IgD-negative memory B cell (primary cell): ENCODE data around the gene GLYR1. TPM values are rescaled to one million over a fixed set of nuclear protein-coding genes. Genes with fewer than 3 reads are reported as not detected.

Source experiments
- H3K27ac Mint-ChIP-seq, 3 donors: one replicate each; pipeline ENCODE4 v1.8.0; 2020 to 2022; ENCODE audit warnings: mild to moderate bottlenecking in 3 of 3, mixed read lengths in 3 of 3, moderate library complexity in 1 of 3
- H3K27me3 Mint-ChIP-seq: one replicate; pipeline ENCODE4 v1.8.0; 2021; ENCODE audit warnings: mixed read lengths
- H3K36me3 Mint-ChIP-seq: one replicate; pipeline ENCODE4 v1.8.0; 2020; ENCODE audit warnings: mild to moderate bottlenecking, mixed read lengths
- H3K4me1 Mint-ChIP-seq, 3 donors: one replicate each; pipeline ENCODE4 v1.8.0; 2020 to 2022; ENCODE audit warnings: mixed read lengths in 3 of 3, mild to moderate bottlenecking in 1 of 3
- H3K4me3 Mint-ChIP-seq, 4 donors: one replicate each; pipeline ENCODE4 v1.8.0; 2020 to 2022; ENCODE audit warnings: mild to moderate bottlenecking in 4 of 4, mixed read lengths in 4 of 4, moderate library complexity in 3 of 4
- H3K9me3 Mint-ChIP-seq, 3 donors: one replicate each; pipeline ENCODE4 v1.8.0; 2020 to 2021; ENCODE audit warnings: mixed read lengths in 3 of 3, mild to moderate bottlenecking in 1 of 3
- polyA plus RNA-seq: library from polyadenylated mRNA; unstranded; fragments of 300-500 nt; fragmentation: Illumina TruSeq; gene quantifications from one replicate; pipeline ENCODE4 v1.2.3, GENCODE V29; 2021

GLYR1 gene
- polyA plus RNA-seq, 1 donor from 2014 or later, result 44.2 TPM

- H3K4me3 Mint-ChIP-seq, result peak overlapping the region in 1 of 4 donors; percentile 78
- H3K27me3 Mint-ChIP-seq, result no peaks in the 10 kb centered on the region
- H3K36me3 Mint-ChIP-seq, result peaks cover 9% of the 10 kb centered on the region
- no peaks in the 10 kb centered on the region for H3K4me1 Mint-ChIP-seq
- peak overlapping the region in 1 of 3 donors; percentile 73 for H3K27ac Mint-ChIP-seq
- no peaks in the 10 kb centered on the region for H3K9me3 Mint-ChIP-seq
These were observed 38.1 kb upstream of the GLYR1 start for GRCh38 chr16:4884972-4885874.

- Mint-ChIP-seq H3K4me1 (no peaks in the 10 kb centered on the region), H3K4me3 (no peak overlapping the region), H3K9me3 (no peaks in the 10 kb centered on the region), H3K36me3 (peaks cover 9% of the 10 kb centered on the region), H3K27ac (no peak overlapping the region), H3K27me3 (no peaks in the 10 kb centered on the region)
These were observed 37.1 kb upstream of the GLYR1 start for GRCh38 chr16:4884209-4884608.

GRCh38 chr16:4883501-4883900 is 36.4 kb upstream of the GLYR1 start:
- no peaks in the 10 kb centered on the region for H3K27me3 Mint-ChIP-seq
- H3K9me3 Mint-ChIP-seq, result peaks cover 0 to 1% (median 0%) of the 10 kb centered on the region in 3 donors
- no peaks in the 10 kb centered on the region for H3K4me1 Mint-ChIP-seq
- H3K4me3 Mint-ChIP-seq, result no peak overlapping the region
- H3K36me3 Mint-ChIP-seq, result peaks cover 10% of the 10 kb centered on the region
- no peak overlapping the region for H3K27ac Mint-ChIP-seq

GRCh38 chr16:4882633-4883285 is 35.7 kb upstream of the GLYR1 start:
- Mint-ChIP-seq H3K4me3 (no peak overlapping the region), H3K27ac (no peak overlapping the region), H3K4me1 (no peaks in the 10 kb centered on the region), H3K36me3 (peaks cover 10% of the 10 kb centered on the region), H3K27me3 (no peaks in the 10 kb centered on the region), H3K9me3 (peaks cover 0 to 1% (median 0%) of the 10 kb centered on the region in 3 donors)

GRCh38 chr16:4882000-4882632 is 35.0 kb upstream of the GLYR1 start:
- H3K27me3 Mint-ChIP-seq, result no peaks in the 10 kb centered on the region
- H3K27ac Mint-ChIP-seq, result peak overlapping the region in 1 of 3 donors; percentile 56
- H3K4me3 Mint-ChIP-seq, result no peak overlapping the region
- peaks cover 0 to 1% (median 0%) of the 10 kb centered on the region in 3 donors for H3K9me3 Mint-ChIP-seq
- peaks cover 10% of the 10 kb centered on the region for H3K36me3 Mint-ChIP-seq
- H3K4me1 Mint-ChIP-seq, result no peaks in the 10 kb centered on the region

GRCh38 chr16:4880006-4880580 is 33.0 kb upstream of the GLYR1 start:
- Mint-ChIP-seq H3K9me3 (peaks cover 0 to 1% (median 0%) of the 10 kb centered on the region in 3 donors), H3K4me3 (no peak overlapping the region), H3K27ac (no peak overlapping the region), H3K27me3 (no peaks in the 10 kb centered on the region), H3K36me3 (peaks cover 8% of the 10 kb centered on the region), H3K4me1 (no peaks in the 10 kb centered on the region)

GRCh38 chr16:4879049-4879448 is 32.0 kb upstream of the GLYR1 start:
- Mint-ChIP-seq H3K4me1 (no peaks in the 10 kb centered on the region), H3K9me3 (peaks cover 0 to 1% (median 0%) of the 10 kb centered on the region in 3 donors), H3K27ac (no peak overlapping the region), H3K4me3 (no peak overlapping the region), H3K27me3 (no peaks in the 10 kb centered on the region), H3K36me3 (peaks cover 2% of the 10 kb centered on the region)

GRCh38 chr16:4877380-4877685 is 30.2 kb upstream of the GLYR1 start:
- H3K27me3 Mint-ChIP-seq, result no peaks in the 10 kb centered on the region
- H3K27ac Mint-ChIP-seq, result no peak overlapping the region
- no peak overlapping the region for H3K4me3 Mint-ChIP-seq
- peaks cover 2% of the 10 kb centered on the region for H3K36me3 Mint-ChIP-seq
- peaks cover 0 to 1% (median 0%) of the 10 kb centered on the region in 3 donors for H3K9me3 Mint-ChIP-seq
- H3K4me1 Mint-ChIP-seq, result no peaks in the 10 kb centered on the region

GRCh38 chr16:4876646-4877379 is 29.7 kb upstream of the GLYR1 start:
- no peaks in the 10 kb centered on the region for H3K27me3 Mint-ChIP-seq
- H3K36me3 Mint-ChIP-seq, result peaks cover 2% of the 10 kb centered on the region
- H3K4me1 Mint-ChIP-seq, result no peaks in the 10 kb centered on the region
- peaks cover 0 to 1% (median 0%) of the 10 kb centered on the region in 3 donors for H3K9me3 Mint-ChIP-seq
- no peak overlapping the region for H3K27ac Mint-ChIP-seq
- no peak overlapping the region for H3K4me3 Mint-ChIP-seq

- Mint-ChIP-seq H3K27ac (peak overlapping the region in 1 of 3 donors; percentile 71), H3K4me3 (peak overlapping the region in 1 of 4 donors; percentile 80), H3K36me3 (peaks cover 2% of the 10 kb centered on the region), H3K4me1 (no peaks in the 10 kb centered on the region), H3K9me3 (peaks cover 0 to 1% (median 0%) of the 10 kb centered on the region in 3 donors), H3K27me3 (no peaks in the 10 kb centered on the region)
These were observed 27.6 kb upstream of the GLYR1 start for GRCh38 chr16:4874666-4875065.

GRCh38 chr16:4873091-4873490 is 26.0 kb upstream of the GLYR1 start:
- Mint-ChIP-seq H3K9me3 (no peaks in the 10 kb centered on the region), H3K27ac (no peak overlapping the region), H3K4me1 (no peaks in the 10 kb centered on the region), H3K36me3 (peaks cover under 1% of the 10 kb centered on the region), H3K27me3 (no peaks in the 10 kb centered on the region), H3K4me3 (no peak overlapping the region)

GRCh38 chr16:4871071-4871470 is 24.0 kb upstream of the GLYR1 start:
- Mint-ChIP-seq H3K27ac (no peak overlapping the region), H3K4me1 (peaks cover 0 to 4% (median 0%) of the 10 kb centered on the region in 3 donors), H3K4me3 (no peak overlapping the region), H3K9me3 (no peaks in the 10 kb centered on the region), H3K27me3 (no peaks in the 10 kb centered on the region), H3K36me3 (peaks cover 2% of the 10 kb centered on the region)

GRCh38 chr16:4870138-4870671 is 23.1 kb upstream of the GLYR1 start:
- Mint-ChIP-seq H3K9me3 (no peaks in the 10 kb centered on the region), H3K36me3 (peaks cover 2% of the 10 kb centered on the region), H3K27ac (peak overlapping the region in 1 of 3 donors; percentile 86)

GRCh38 chr16:4869147-4869805 is 22.2 kb upstream of the GLYR1 start:
- Mint-ChIP-seq H3K27me3 (no peaks in the 10 kb centered on the region), H3K9me3 (no peaks in the 10 kb centered on the region), H3K4me3 (no peak overlapping the region), H3K36me3 (peaks cover 2% of the 10 kb centered on the region), H3K27ac (no peak overlapping the region), H3K4me1 (peaks cover 0 to 8% (median 0%) of the 10 kb centered on the region in 3 donors)

More at GRCh38 chr16:4870138-4870671, 23.1 kb upstream of the GLYR1 start:
- Mint-ChIP-seq H3K27me3 (no peaks in the 10 kb centered on the region), H3K4me1 (peaks cover 0 to 4% (median 0%) of the 10 kb centered on the region in 3 donors), H3K4me3 (no peak overlapping the region)
